HEK293 (cell line): ENCODE results near the gene NHLH1.

Experiments
- CTCF ChIP-seq: fragments of 450-650 bp; formaldehyde crosslinking; IDR thresholded peaks from 2 replicates; pipeline ENCODE4 v1.5.1; 2016; ENCODE audit warnings: missing biosample characterization, missing genetic modification characterization
- PBX3 ChIP-seq: sonication (generic); formaldehyde crosslinking; IDR thresholded peaks from 2 replicates; pipeline ENCODE4 v1.8.1; 2022; ENCODE audit warnings: mild to moderate bottlenecking, moderate library complexity, missing genetic modification reagents
- REST ChIP-seq: fragments of 450-650 bp; formaldehyde crosslinking; IDR thresholded peaks from 2 replicates; pipeline ENCODE4 v1.5.1; 2016; ENCODE audit warnings: missing biosample characterization, missing genetic modification characterization
- YY1 ChIP-seq: fragments of 450-650 bp; formaldehyde crosslinking; IDR thresholded peaks from 2 replicates; pipeline ENCODE4 v1.5.1; 2018; ENCODE audit warnings: missing biosample characterization, missing genetic modification characterization
- ZNF24 ChIP-seq: fragments of 450-650 bp; formaldehyde crosslinking; IDR thresholded peaks from 2 replicates; pipeline ENCODE4 v1.5.1; 2016; ENCODE audit warnings: missing biosample characterization, missing genetic modification characterization
- ZNF658 ChIP-seq: fragments of 450-650 bp; formaldehyde crosslinking; IDR thresholded peaks from 2 replicates; pipeline ENCODE4; 2016; ENCODE audit warnings: missing biosample characterization, missing genetic modification characterization

DNA sequence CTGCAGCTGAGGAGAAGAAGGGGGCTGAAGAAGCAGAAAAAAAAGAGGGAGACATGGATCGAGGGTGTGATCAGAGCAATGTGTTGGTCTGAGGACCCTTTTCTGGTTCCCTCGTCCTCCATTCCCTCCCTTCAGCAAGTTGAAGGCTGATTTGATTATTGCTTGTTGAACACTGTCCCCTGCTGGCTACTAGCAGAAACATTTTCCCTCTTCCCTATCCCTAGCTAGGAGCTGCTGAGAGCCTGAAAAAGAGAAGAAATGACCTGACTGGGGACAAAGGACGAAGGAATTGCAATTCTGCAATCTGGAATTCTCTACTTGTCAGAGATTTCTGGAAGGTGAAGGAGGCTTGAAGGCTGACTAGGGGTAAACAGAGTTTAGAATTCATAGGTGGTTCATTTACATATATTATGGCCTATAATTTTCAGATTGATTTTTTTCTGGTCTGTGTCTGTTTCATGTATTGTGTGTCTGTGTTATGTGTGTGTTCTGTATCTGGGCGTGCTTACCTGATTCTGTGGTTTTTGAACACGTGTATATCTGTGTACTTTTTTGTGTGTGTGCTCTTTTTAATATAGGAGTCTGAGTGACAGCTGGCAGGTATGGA, 9.8 kb downstream of the NHLH1 start:
- TF ChIP-seq ZNF658 (tag by site-specific recombination) (no peak), REST (tag by site-specific recombination) (no peak), PBX3 (CRISPR knock-in tag) (no peak), ZNF24 (no peak), YY1 (tag by site-specific recombination) (no peak), CTCF (tag by site-specific recombination) (peak; percentile 91)
